Measurements from ENCODE around the gene CDKN2B. TPM values are rescaled to one million over a fixed set of nuclear protein-coding genes. Genes with fewer than 3 reads are reported as not detected.

The CDKN2B gene
- total and polyA plus RNA-seq, 2 of the 4 experiments (the other 2 are of a cell fraction) = 3.6 to 8.2 TPM

- Histone ChIP-seq H3K23ac (ENCODE audit: low read depth, low read length) (peak overlapping the region; percentile 78), H3K14ac (replicated peaks; ENCODE audit: low read depth, low read length) (0 out of 2 replicates have a peak overlapping the region, but pooled peaks have one; percentile 62), H3K27ac (ENCODE audit: insufficient read depth, low read length) (no peak overlapping the region), H2BK120ac (ENCODE audit: low read depth, low read length) (peak overlapping the region; percentile 46; the same call in 1 of the 2 replicates), H3K27me3 (ENCODE audit: control insufficient read depth, insufficient read depth, low read length) (no peaks in the 10 kb centered on the region), H3K18ac (ENCODE audit: low read depth, low read length) (no peak overlapping the region; the same call in 1 of the 2 replicates), H3K4ac (ENCODE audit: low read depth, low read length) (peak overlapping the region; percentile 25; the same call in 1 of the 2 replicates), H4K8ac (ENCODE audit: low read depth in 2 of 2, low read length in 2 of 2) (peak overlapping the region; percentile 66 to 73; a peak in 2 of 4 replicates), H3K4me1 (ENCODE audit: control insufficient read depth, insufficient read depth, low read length) (peaks cover 8% of the 10 kb centered on the region), H2BK15ac (ENCODE audit: low read depth, low read length) (no peak overlapping the region), H3K9me1 (ENCODE audit: insufficient read depth, low read length) (no peaks in the 10 kb centered on the region), H3K36me3 (ENCODE audit: control insufficient read depth, insufficient read depth, low read length) (no peaks in the 10 kb centered on the region; the same call in 1 of the 2 replicates), H4K5ac (ENCODE audit: low read depth, low read length) (peak overlapping the region; percentile 85), H3K4me3 (ENCODE audit: insufficient read depth, low read depth, low read length) (no peak overlapping the region), H3K4me2 (ENCODE audit: low read depth, low read length) (peak overlapping the region; percentile 92), H3K9me3 (ENCODE audit: control insufficient read depth, insufficient read depth, low read length) (peaks cover 4% of the 10 kb centered on the region; the same call in 1 of the 2 replicates), H2AK5ac (ENCODE audit: low read depth, low read length) (no peak overlapping the region), H2BK5ac (ENCODE audit: low read depth, low read length, poor library complexity, severe bottlenecking) (no peak overlapping the region), H3K79me1 (ENCODE audit: low read depth in 1 of 2, low read length in 2 of 2) (peaks cover 11 to 22% of the 10 kb centered on the region in 2 experiments), H2AFZ (replicated peaks; ENCODE audit: low read length, poor library complexity) (peak overlapping the region; percentile 80), H2BK20ac (ENCODE audit: low read depth, low read length) (peak overlapping the region; percentile 20; the same call in 1 of the 2 replicates), H4K91ac (ENCODE audit: insufficient read depth, low read depth, low read length) (no peak overlapping the region), H2AK9ac (replicated peaks; ENCODE audit: low read depth, low read length, poor library complexity) (peak overlapping the region; percentile 50), H4K20me1 (ENCODE audit: insufficient read depth, low read length) (no peaks in the 10 kb centered on the region), H3K9ac (ENCODE audit: low read depth, low read length) (no peak overlapping the region), H3K56ac (ENCODE audit: extremely low read depth, insufficient read depth, low read length) (no peak overlapping the region)
- dilution Hi-C loops (cut with HindIII; ENCODE audit: low sequenced_read_pairs, unreplicated experiment) = no loop called here
- intact Hi-C loops (cut with micrococcal nuclease) = loop anchor here (10.0 kb wide), 1 partner anchor 435 kb away; no protein-coding TSS in a partner anchor
- 53% methylated on average over 19 of the region's 35 CpGs; no CpG with 5 or more reads in 1 of the 2 experiments for WGBS, 2 experiments (ENCODE audit: extremely low coverage in 2 of 2, insufficient read length in 1 of 2)
- ATAC-seq (ENCODE audit: low read depth) (no peak), DNase-seq (no peak)
- in situ Hi-C loops (cut with MboI; ENCODE audit: low sequenced_read_pairs) = loop anchor here (10.0 to 25.0 kb wide), 2 partner anchors 245 to 402 kb away; no protein-coding TSS in a partner anchor
- ChIA-PET CTCF (interaction anchor here (0.5 kb wide), 1 partner anchor 1555 kb away, joined by 3 read pairs; no protein-coding TSS in a partner anchor), POLR2A (ENCODE audit: unreplicated experiment) (no interaction called here)
- no TSS peak for BruUV-seq (replicated peaks)
- no peak for TF ChIP-seq CTCF (conservative IDR thresholded peaks at IDR 0.05; ENCODE audit: low read depth, low read length)
- TF ChIP-seq RAD21 (IDR thresholded peaks at IDR 0.05; ENCODE audit: low read length) = no peak
- no peak for TF ChIP-seq RCOR1 (IDR thresholded peaks at IDR 0.05; ENCODE audit: insufficient replicate concordance, low read length)
- no peak for TF ChIP-seq ELK1 (IDR thresholded peaks at IDR 0.05; ENCODE audit: borderline replicate concordance, low read depth, low read length)
- TF ChIP-seq CEBPB (IDR thresholded peaks at IDR 0.05; ENCODE audit: low read depth, low read length) = no peak
- no peak for TF ChIP-seq MXI1 (IDR thresholded peaks at IDR 0.05; ENCODE audit: borderline replicate concordance, low read depth, low read length)
- no peak for TF ChIP-seq FOS (IDR thresholded peaks at IDR 0.05; ENCODE audit: low read depth, low read length)
- no peak for TF ChIP-seq MAZ (IDR thresholded peaks at IDR 0.05; ENCODE audit: borderline replicate concordance, low read depth, low read length)
- TF ChIP-seq, protein P1, sequence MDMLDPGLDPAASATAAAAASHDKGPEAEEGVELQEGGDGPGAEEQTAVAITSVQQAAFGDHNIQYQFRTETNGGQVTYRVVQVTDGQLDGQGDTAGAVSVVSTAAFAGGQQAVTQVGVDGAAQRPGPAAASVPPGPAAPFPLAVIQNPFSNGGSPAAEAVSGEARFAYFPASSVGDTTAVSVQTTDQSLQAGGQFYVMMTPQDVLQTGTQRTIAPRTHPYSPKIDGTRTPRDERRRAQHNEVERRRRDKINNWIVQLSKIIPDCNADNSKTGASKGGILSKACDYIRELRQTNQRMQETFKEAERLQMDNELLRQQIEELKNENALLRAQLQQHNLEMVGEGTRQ (IDR thresholded peaks at IDR 0.05; ENCODE audit: low read depth, low read length) = no peak
- no peak for TF ChIP-seq POLR2A (IDR thresholded peaks at IDR 0.05; ENCODE audit: low read depth, low read length)
- TF ChIP-seq RFX5 (IDR thresholded peaks at IDR 0.05; ENCODE audit: low read depth, low read length) = no peak
- TF ChIP-seq MAFK (IDR thresholded peaks at IDR 0.05; ENCODE audit: low read depth, low read length) = no peak
- TF ChIP-seq SMC3 (IDR thresholded peaks at IDR 0.05; ENCODE audit: low read depth, low read length) = no peak
- no peak for TF ChIP-seq NFE2L2 (IDR thresholded peaks at IDR 0.05; ENCODE audit: low read depth, low read length)
These were observed 19.5 kb downstream of the CDKN2B start for GRCh38 chr9:21989440-21990189.

All from IMR-90 (cell line).